Muscle of back (tissue), 11 donors: Measurements from ENCODE around the gene FUS. TPM values are rescaled to one million over a fixed set of nuclear protein-coding genes. Genes with fewer than 3 reads are reported as not detected.

ENCODE experiments used
- DNase-seq, 3 donors: peaks; one replicate each; pipeline versions ENCODE4 v3.0.0 to v3.0.0-alpha.2; 2013
- polyA plus RNA-seq, 10 donors: library from polyadenylated mRNA; unstranded; fragments of 120-200 nt; gene quantifications; one replicate each; pipeline ENCODE4 v1.2.1, GENCODE V29; 2013; ENCODE audit not compliant: insufficient read length in 10 of 10

Gene FUS
- polyA plus RNA-seq, 10 donors: 310 to 492 (median 406) TPM

GRCh38 chr16:31224092-31224955 lies 44.4 kb downstream of the FUS start:
- no peak for DNase-seq

GRCh38 chr16:31225193-31225592 lies 45.3 kb downstream of the FUS start:
- DNase-seq: no peak

GRCh38 chr16:31228206-31228605 lies 48.3 kb downstream of the FUS start:
- DNase-seq: no peak

- no peak for DNase-seq
These were observed 49.6 kb downstream of the FUS start for GRCh38 chr16:31229501-31229900.

- no peak for DNase-seq
These were observed 58.1 kb downstream of the FUS start for GRCh38 chr16:31238041-31238440.

Other genes with a start within 250 kb of the FUS start
- 10 to 100 TPM in 7 of 10 donors, 1 to 10 TPM in 3; 7.5 to 12.6 (median 10.3) TPM for gene ORAI3, start 231.1 kb upstream of the FUS start, polyA plus RNA-seq
- gene SETD1A, start 222.4 kb upstream of the FUS start, polyA plus RNA-seq: 10 to 100 TPM in 9 of 10 donors, 1 to 10 TPM in 1; 9.5 to 15.9 (median 11.3) TPM
- gene HSD3B7, start 194.9 kb upstream of the FUS start, polyA plus RNA-seq: 10 to 100 TPM in 3 of 10 donors, 1 to 10 TPM in 7; 7.1 to 13.8 (median 9.8) TPM
- gene STX1B, start 169.5 kb upstream of the FUS start, polyA plus RNA-seq: 1 to 10 TPM in 8 of 10 donors, under 1 TPM in 2; 0.68 to 3.9 (median 1.5) TPM
- 10 to 100 TPM; 34.0 to 44.6 (median 38.1) TPM for gene STX4, start 146.6 kb upstream of the FUS start, polyA plus RNA-seq
- 10 to 100 TPM in 2 of 10 donors, 1 to 10 TPM in 8; 5.8 to 11.0 (median 9.0) TPM for gene ZNF668, start 105.9 kb upstream of the FUS start, polyA plus RNA-seq
- gene ZNF646, start 105.7 kb upstream of the FUS start, polyA plus RNA-seq: 10 to 100 TPM in 1 of 10 donors, 1 to 10 TPM in 9; 6.8 to 10.1 (median 8.4) TPM
- gene PRSS53, start 91.2 kb upstream of the FUS start, polyA plus RNA-seq: 1 to 10 TPM; 1.7 to 4.6 (median 3.3) TPM
- gene VKORC1, start 85.3 kb upstream of the FUS start, polyA plus RNA-seq: 10 to 100 TPM; 51.1 to 68.1 (median 58.2) TPM
- 10 to 100 TPM; 19.7 to 29.9 (median 25.3) TPM for gene BCKDK, start 71.8 kb upstream of the FUS start, polyA plus RNA-seq
- 10 to 100 TPM; 38.8 to 57.3 (median 45.3) TPM for gene KAT8, start 62.5 kb upstream of the FUS start, polyA plus RNA-seq
- 1 to 10 TPM in 2 of 10 donors, under 1 TPM in 6, not detected in 2; 0.11 to 4.2 (median 0.25) TPM for gene PRSS8, start 44.4 kb upstream of the FUS start, polyA plus RNA-seq
- 1 to 10 TPM; 1.1 to 2.8 (median 1.8) TPM for gene PRSS36, start 30.1 kb upstream of the FUS start, polyA plus RNA-seq
- 10 to 100 TPM in 1 of 10 donors, 1 to 10 TPM in 9; 3.3 to 14.0 (median 7.3) TPM for gene PYCARD, start 22.6 kb downstream of the FUS start, polyA plus RNA-seq
- 10 to 100 TPM; 36.2 to 79.4 (median 64.6) TPM for gene TRIM72, start 34.0 kb downstream of the FUS start, polyA plus RNA-seq
- 1 to 10 TPM in 5 of 10 donors, under 1 TPM in 5; 0.48 to 3.0 (median 0.98) TPM for gene PYDC1, start 37.0 kb downstream of the FUS start, polyA plus RNA-seq
- 1 to 10 TPM; 3.0 to 4.9 (median 3.9) TPM for gene ITGAM, start 79.8 kb downstream of the FUS start, polyA plus RNA-seq
- 1 to 10 TPM in 4 of 10 donors, under 1 TPM in 6; 0.23 to 1.8 (median 0.89) TPM for gene ITGAX, start 175.0 kb downstream of the FUS start, polyA plus RNA-seq
- gene ITGAD, start 213.2 kb downstream of the FUS start, polyA plus RNA-seq: 1 to 10 TPM in 4 of 10 donors, under 1 TPM in 5, not detected in 1; 0.26 to 1.7 (median 0.48) TPM
- gene COX6A2, start 248.2 kb downstream of the FUS start, polyA plus RNA-seq: 100 to 1,000 TPM; 174 to 388 (median 268) TPM